ENCODE measurements around the gene SERINC3.

- TF ChIP-seq SMAD3 (CRISPR knock-in tag; IDR thresholded peaks at IDR 0.05; ENCODE audit: borderline replicate concordance) (no peak), CTCF (IDR thresholded peaks at IDR 0.05) (no peak)
- TF ChIP-seq, protein P1, sequence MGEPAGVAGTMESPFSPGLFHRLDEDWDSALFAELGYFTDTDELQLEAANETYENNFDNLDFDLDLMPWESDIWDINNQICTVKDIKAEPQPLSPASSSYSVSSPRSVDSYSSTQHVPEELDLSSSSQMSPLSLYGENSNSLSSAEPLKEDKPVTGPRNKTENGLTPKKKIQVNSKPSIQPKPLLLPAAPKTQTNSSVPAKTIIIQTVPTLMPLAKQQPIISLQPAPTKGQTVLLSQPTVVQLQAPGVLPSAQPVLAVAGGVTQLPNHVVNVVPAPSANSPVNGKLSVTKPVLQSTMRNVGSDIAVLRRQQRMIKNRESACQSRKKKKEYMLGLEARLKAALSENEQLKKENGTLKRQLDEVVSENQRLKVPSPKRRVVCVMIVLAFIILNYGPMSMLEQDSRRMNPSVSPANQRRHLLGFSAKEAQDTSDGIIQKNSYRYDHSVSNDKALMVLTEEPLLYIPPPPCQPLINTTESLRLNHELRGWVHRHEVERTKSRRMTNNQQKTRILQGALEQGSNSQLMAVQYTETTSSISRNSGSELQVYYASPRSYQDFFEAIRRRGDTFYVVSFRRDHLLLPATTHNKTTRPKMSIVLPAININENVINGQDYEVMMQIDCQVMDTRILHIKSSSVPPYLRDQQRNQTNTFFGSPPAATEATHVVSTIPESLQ (CRISPR knock-in tag; IDR thresholded peaks at IDR 0.05) = no peak
Observed at GRCh38 chr20:44477151-44477550, 44.7 kb downstream of the SERINC3 start.

Measured in WTC11 (cell line).